Measurements from ENCODE around the gene PRPF4.

PRPF4 gene

DNA sequence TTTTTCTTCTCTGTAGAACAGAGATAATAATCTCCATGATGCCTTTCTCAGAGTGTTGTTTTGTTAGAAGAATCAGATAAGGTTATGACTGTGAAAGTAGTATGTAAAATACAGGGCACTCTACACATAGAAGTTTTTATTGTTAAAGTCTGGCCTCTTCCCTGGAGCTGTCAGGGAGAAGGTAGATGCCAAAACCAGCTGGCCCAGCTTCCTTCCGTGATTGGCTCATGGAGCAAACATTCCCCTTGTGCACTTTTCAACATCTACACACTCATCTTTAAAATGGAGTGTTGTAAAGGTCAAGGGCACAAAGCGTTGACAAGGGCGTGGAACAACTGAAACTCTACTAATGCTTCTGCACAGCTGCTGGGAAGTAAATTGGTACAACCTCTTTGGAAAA lies 35.1 kb downstream of the PRPF4 start:
- in situ Hi-C loops (cut with HindIII; ENCODE audit: low sequenced_read_pairs): no loop called here

DNA sequence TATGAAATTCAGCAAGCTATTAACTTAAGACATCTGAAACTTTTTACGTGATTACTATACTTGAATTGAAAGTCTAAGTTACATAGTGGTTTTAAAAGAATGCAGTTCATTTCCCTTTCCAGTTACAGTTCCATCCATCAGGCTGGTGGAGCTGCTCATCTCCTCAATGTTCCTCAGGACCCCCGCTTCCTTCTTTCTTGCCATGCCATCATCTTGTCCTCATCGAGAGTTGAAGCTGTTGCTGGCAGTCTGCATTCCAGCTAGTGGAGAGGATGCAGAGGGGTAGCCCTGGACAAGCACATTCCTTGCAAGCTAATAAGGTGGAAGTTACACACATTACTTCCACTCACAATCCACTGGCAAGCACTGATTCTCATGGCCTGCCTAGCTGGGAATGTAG lies 36.5 kb downstream of the PRPF4 start:
- in situ Hi-C loops (cut with HindIII; ENCODE audit: low sequenced_read_pairs): no loop called here

DNA sequence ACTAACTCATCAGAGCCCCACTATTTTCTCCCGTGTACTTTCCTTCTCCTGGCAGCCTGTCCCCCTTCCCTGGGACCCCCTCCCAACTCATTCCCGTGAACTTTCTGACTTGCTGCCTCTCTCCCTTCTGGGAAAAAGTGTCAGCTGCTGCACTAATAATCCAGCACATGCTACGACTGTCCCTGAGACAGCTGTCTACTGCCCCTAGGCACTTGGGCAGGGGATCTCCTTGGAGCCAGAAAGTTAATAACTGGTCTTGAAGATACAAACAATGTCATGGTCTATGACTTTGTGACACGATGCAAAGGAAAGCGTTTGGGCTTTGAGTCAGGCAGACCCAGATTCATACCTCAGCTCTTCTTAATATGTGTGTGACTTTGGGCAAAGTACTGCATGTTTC lies 37.8 kb downstream of the PRPF4 start:
- in situ Hi-C loops (cut with HindIII; ENCODE audit: low sequenced_read_pairs): no loop called here

DNA sequence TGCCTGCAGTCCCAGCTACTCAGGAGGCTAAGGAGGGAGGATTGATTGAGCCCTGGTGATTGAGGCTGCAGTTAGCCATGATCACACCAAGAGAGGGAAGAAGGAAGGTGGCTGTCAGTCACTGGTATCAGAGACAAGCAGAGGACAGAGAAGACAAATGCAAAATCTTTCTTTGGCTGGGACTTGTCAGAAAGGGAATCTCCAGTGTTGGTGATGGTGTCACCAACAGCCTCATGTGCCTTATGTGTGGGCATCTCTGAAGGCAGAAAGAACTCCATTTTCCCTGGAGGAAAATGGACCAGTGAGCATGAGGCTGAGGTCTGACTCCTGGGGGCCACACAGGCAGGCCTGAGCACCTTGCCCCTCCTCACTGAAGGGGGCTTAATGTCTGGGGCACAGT lies 39.8 kb downstream of the PRPF4 start:
- in situ Hi-C loops (cut with HindIII; ENCODE audit: low sequenced_read_pairs): no loop called here

DNA sequence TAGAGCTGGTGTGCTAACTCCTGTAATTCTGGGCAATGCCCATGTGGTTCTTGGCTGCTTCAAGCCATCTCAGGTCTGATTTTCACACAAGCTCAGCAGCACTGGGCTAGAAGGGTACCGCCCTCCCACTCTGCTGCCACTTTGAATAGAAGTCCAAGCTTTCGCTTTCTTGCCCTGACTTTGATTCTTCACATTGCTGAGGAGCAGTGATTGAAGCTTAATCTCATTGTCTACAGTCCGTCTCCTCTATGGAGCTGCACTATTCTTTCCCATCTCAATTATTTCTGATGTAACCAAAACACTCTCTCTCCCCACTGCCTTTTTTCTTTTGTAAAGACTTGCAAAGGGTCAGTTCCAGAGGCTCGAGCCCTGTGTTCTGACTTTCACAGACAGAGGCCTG lies 40.6 kb downstream of the PRPF4 start:
- in situ Hi-C loops (cut with HindIII; ENCODE audit: low sequenced_read_pairs): no loop called here

DNA sequence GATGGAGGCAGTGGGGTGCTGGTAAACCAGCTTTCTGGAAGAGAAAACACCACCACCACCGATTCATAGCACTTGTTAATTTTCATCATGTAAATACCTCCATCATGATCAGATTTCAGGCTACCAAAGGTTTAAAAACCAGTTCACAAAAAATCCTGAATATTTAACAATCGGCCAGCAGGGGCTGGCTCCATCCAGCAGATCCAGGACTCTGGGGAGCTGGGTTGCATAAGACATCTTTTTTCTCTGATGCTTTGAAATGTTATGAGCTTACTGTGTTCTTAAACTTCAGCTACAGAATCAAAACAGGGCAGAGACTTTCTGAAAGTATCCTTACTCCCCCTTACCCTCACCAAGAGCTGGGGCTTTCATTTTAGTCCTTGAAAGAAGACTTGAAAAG lies 42.3 kb downstream of the PRPF4 start:
- in situ Hi-C loops (cut with HindIII; ENCODE audit: low sequenced_read_pairs): no loop called here

DNA sequence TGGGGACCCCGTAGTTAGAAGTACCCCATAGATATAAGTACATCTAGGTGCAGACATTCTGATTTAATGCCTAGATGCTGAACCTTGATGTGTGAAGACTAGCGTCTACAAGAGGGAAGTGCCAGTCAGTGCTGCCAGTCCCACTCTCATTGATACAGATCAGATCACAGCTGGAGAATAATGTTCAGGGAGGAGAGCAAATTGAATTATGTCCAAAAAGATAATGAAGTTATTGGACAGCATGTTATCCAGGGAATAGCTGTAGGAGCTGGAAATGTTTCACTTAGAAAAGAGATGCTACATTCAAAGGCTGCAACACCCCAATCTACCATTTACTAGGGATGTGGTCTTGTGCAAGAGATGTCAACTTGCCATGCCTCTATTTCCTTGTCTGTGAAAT lies 43.6 kb downstream of the PRPF4 start:
- in situ Hi-C loops (cut with HindIII; ENCODE audit: low sequenced_read_pairs): no loop called here

DNA sequence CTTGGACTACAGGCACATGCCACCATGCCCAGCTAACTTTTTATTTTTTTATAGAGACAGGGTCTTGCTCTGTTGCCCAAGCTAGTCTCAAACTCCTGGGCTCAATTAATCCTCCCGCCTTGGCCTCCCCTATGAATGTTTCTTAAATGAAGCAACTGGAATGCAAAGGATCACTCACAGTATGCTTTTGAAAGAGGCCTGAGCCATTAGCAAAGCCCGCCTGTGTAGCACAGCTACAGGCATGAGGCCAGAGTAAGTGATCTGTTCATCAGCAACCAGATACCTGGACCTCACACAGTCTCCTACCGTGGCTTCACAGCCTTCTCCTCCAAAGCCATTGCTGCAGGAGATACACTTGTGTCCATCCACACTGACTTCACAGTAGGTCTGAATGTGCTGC lies 44.6 kb downstream of the PRPF4 start:
- in situ Hi-C loops (cut with HindIII; ENCODE audit: low sequenced_read_pairs): no loop called here

DNA sequence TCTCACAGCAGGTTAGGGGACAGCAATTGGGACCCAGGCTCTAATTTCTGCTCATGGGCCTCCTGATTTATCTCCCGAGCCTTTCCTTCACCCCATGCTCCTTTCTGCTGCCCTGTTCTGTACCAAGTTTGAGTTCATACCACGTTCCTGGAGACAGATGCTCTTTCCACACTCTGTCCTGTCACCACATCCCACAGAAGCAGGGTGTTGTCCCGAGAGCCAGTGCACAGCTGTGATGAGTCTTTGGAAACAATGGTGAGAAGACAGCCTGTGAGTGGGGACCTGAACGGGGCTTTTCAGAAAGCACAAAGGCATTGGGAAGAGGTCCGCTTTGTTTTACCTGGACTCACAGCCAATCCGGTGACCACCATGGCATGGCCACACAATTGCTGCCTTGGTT lies 47.2 kb downstream of the PRPF4 start:
- in situ Hi-C loops (cut with HindIII; ENCODE audit: low sequenced_read_pairs): no loop called here

DNA sequence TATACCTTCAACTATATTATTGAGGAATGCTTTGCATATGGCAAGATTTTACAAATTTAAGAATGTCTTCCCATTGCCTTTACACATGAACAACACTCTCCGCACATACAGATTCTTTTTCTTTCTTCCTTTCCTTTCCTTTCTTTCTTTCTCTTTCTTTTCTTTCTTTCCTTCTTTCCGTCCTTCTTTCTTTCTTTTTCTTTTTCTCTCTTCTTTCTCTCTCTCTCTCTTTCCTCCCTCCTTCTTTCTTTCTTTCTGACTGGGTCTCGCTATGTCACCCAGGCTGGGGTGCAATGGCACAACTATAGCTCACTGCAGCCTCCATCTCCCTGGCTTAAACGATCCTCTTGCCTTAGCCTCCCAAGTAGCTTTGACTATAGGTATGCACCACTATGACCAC lies 50.8 kb downstream of the PRPF4 start:
- in situ Hi-C loops (cut with HindIII; ENCODE audit: low sequenced_read_pairs): no loop called here

DNA sequence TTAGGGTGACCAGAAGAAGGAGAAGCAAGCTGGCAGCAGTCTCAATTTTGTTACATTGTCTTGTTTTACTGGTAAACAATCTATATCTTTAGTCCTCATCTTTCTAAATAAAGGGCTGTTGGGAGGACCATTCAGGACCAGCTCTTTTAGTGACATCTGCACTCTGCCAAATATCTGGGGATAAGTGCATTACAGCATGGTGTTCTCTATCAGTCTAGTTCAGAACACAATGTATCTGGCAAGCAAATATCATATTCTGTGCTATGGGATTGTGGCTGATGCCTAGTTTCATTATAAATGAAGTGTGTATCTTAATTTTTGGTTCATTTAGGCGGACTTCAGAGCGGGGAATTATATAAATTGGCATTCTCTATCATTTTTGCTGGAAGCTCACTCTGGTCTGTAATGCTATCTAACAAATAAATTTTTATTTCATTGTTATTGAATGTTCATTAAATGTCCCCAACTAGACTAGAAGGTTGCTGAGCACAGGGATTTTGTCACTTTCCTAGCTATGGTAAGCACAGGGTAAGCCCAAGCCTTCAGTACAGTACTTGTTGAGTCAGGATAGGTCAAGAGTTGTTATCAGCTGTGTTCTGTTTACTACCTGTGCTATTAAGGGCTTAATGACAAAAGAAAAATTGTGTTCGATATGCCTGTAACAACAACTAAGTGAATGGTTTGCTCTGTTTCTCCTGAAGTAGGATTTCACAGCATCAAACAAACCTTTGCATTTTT lies 52.8 kb downstream of the PRPF4 start:
- in situ Hi-C loops (cut with HindIII; ENCODE audit: low sequenced_read_pairs): no loop called here

DNA sequence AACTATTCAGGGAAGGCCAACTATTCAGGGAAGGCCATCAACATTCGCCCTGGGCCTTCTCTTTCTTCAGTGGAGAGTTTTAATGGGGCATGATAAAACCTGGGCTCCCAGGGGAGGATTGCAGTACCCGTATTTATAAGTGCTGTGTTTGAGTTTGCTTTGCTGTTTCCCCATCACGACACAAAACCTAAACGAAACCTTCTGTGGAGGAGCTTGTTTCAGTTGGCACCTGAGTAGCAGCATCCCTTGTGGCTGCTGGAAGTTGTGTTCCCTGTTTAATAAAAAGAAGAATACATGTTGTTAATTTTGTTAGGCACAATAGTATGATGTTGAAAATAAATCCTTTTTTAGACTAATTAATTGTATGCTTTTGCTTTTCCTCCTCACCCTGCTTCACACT lies 56.3 kb downstream of the PRPF4 start:
- in situ Hi-C loops (cut with HindIII; ENCODE audit: low sequenced_read_pairs): no loop called here

DNA sequence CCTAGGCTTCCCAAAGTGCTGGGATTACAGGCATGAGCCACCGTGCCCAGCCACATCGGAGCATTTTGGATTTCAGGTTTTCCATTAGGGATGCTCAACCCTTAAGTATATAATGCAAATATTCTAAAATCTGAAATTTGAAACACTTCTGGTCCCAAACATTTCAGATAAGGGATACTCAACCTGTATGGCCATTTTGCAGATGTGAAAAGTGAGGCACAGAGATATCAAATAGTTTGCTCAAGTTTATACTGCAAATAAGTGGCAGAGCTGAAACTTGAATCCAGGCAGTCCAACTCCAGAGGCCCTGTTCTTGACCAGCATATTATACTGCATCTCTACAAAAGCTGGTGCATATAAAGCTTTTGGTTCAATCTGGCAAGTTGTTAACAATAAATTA lies 62.3 kb downstream of the PRPF4 start:
- in situ Hi-C loops (cut with HindIII; ENCODE audit: low sequenced_read_pairs): no loop called here

DNA sequence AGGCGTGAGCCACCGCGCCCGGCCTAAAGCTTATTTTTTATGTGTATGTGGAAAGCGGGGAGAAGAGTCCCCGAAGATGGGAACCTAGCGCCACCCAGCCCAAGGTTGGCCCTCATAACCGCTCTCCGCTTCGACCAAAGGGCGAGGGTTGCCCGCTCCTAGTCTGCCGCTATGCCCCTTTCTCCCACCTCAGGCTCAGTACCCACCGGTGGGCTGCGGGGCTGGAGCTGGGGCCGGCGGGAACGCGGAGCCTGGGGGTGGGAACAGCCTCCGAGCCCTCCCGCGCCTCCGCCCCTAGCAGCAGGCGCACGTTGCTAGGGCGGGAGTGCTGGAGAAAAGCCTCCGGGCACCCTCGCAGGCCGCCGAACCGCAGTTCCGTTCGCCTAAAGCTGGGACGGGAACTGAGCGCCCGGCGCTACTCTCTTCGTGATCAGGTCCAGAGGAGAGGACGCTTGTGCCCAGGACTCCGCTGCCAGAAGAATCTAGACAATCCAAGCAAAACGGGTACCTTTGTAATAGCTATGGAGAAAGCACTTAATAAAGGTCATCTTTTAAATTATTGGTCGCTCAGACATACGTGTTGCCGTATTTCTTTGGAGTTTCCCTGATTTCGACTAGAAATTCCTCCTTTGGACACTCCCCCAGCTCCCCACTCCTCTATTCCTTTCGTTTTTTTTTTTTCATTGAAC lies 64.7 kb downstream of the PRPF4 start, which contains the start of gene WDR31:
Gene WDR31 (minus strand): TSS at position 265 of the 689 bp plus-strand sequence. CDS start 8,253 bp downstream, outside the sequence.
- in situ Hi-C loops (cut with HindIII; ENCODE audit: low sequenced_read_pairs): no loop called here

DNA sequence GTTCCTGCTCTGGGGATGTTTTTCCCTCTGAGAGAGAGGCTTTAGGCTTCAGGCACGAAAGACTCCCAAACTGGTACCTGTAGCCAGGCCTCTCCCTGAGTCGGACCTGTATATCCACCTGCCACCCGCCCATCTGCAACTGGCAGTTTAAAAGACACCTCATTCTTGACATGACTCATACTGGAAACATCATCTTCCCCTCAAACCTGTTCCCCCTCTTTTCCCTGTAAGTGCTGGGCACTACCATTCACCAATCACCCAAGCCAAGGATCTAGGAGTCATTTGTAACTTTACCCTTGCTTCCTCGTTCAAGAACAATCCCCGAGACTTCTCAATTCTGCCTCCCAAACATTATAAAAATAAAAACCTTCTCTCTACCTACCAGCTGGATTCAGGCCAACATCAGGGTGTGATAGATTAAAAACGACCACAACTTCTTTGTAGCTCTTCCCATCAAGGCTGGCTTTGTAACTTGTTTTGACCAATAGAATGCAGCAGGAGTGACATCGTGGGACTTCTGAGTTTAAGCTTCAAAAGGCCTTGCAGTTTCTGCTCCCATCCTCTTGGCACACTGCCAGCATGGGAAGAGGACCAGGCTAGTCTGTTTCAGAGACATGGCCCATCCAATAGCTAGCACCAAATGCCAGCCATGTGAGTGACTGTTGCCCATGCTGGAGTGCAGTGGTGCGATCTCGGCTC lies 66.4 kb downstream of the PRPF4 start:
- in situ Hi-C loops (cut with HindIII; ENCODE audit: low sequenced_read_pairs): no loop called here

All from DLD1 (cell line).